Endothelial cell of umbilical vein (primary cell): ENCODE results near the gene MACROD2.

Experiments
- CTCF ChIP-seq, 2 donors: IDR thresholded peaks; 1 replicate in 1 of 2; 2 replicates in 1 of 2; pipeline ENCODE4 v1.5.1; 2011; ENCODE audit warnings: low read length in 2 of 2, mild to moderate bottlenecking in 2 of 2, moderate library complexity in 2 of 2, control low read depth in 1 of 2, inconsistent platforms in 1 of 2, low read depth in 1 of 2; ENCODE audit not compliant: insufficient read depth in 1 of 2; ENCODE audit errors: extremely low read depth in 1 of 2
- EZH2 ChIP-seq: IDR thresholded peaks from 2 replicates; pipeline ENCODE4 v1.6.1; 2012; ENCODE audit warnings: borderline replicate concordance, low read depth, mild to moderate bottlenecking, moderate library complexity, low read length, inconsistent platforms; ENCODE audit not compliant: severe bottlenecking
- JUN ChIP-seq: IDR thresholded peaks from 2 replicates; pipeline ENCODE4 v1.6.1; 2011; ENCODE audit warnings: borderline replicate concordance, low read depth; ENCODE audit not compliant: insufficient read length, insufficient read depth
- MAX ChIP-seq: IDR thresholded peaks from 2 replicates; pipeline ENCODE4 v1.6.1; 2011; ENCODE audit not compliant: insufficient read depth, insufficient read length
- POLR2A ChIP-seq: IDR thresholded peaks from 2 replicates; pipeline ENCODE4 v1.6.1; 2012; ENCODE audit warnings: low read depth, mild to moderate bottlenecking, control low read depth, low read length
- POLR2AphosphoS5 ChIP-seq: IDR thresholded peaks from 2 replicates; pipeline ENCODE4 v1.6.1; 2012; ENCODE audit warnings: low read depth, mild to moderate bottlenecking, control low read depth, low read length, moderate library complexity; ENCODE audit not compliant: insufficient read depth

GRCh38 chr20:15710636-15711035, 1715.3 kb downstream of the MACROD2 start:
- TF ChIP-seq POLR2A (no peak), CTCF (IDR thresholded peaks at IDR 0.05; ENCODE audit: extremely low read depth in 1 of 2, insufficient read depth in 1 of 2, low read depth in 1 of 2, low read length in 2 of 2) (no peak), EZH2 (no peak), POLR2AphosphoS5 (no peak), JUN (no peak), MAX (no peak)
